GM21367 (cell line): ENCODE data around the gene MPPE1.
A peak's percentile ranks its signal among the peaks of the same experiment; 100 is the strongest.

Experiments used
- ATAC-seq: cut with Tn5 transposase; IDR thresholded peaks from one replicate; pipeline ENCODE4 v1.9.1; 2021; ENCODE audit not compliant: unreplicated experiment

The MPPE1 gene

GRCh38 chr18:11885278-11885947 is 22.7 kb downstream of the MPPE1 start:
- no peak for ATAC-seq

- no peak for ATAC-seq
Observed at GRCh38 chr18:11884396-11885030, 23.6 kb downstream of the MPPE1 start.

- ATAC-seq: peak; percentile 83
Observed at GRCh38 chr18:11883153-11883552, 25.0 kb downstream of the MPPE1 start.

GRCh38 chr18:11882636-11883035 is 25.5 kb downstream of the MPPE1 start:
- no peak for ATAC-seq

- no peak for ATAC-seq
Observed at GRCh38 chr18:11880586-11881304, 27.4 kb downstream of the MPPE1 start.

- ATAC-seq: no peak
Observed at GRCh38 chr18:11877497-11878135, 30.5 kb downstream of the MPPE1 start.

- ATAC-seq: no peak
Observed at GRCh38 chr18:11874676-11875075, 33.4 kb downstream of the MPPE1 start.

GRCh38 chr18:11873670-11874340 is 34.3 kb downstream of the MPPE1 start:
- ATAC-seq: no peak

- ATAC-seq: no peak
Observed at GRCh38 chr18:11872479-11873136, 35.5 kb downstream of the MPPE1 start.

GRCh38 chr18:11871501-11871900 is 36.6 kb downstream of the MPPE1 start:
- no peak for ATAC-seq

GRCh38 chr18:11868230-11868629 is 39.9 kb downstream of the MPPE1 start:
- no peak for ATAC-seq

- no peak for ATAC-seq
Observed at GRCh38 chr18:11866764-11867163, 41.4 kb downstream of the MPPE1 start.

- no peak for ATAC-seq
Observed at GRCh38 chr18:11866329-11866728, 41.8 kb downstream of the MPPE1 start.

GRCh38 chr18:11865071-11865470 is 43.0 kb downstream of the MPPE1 start:
- no peak for ATAC-seq

GRCh38 chr18:11864471-11864870 is 43.6 kb downstream of the MPPE1 start:
- ATAC-seq: no peak

- ATAC-seq: no peak
Observed at GRCh38 chr18:11862468-11863137, 45.5 kb downstream of the MPPE1 start.

- no peak for ATAC-seq
Observed at GRCh38 chr18:11861583-11862288, 46.4 kb downstream of the MPPE1 start.

- ATAC-seq: no peak
Observed at GRCh38 chr18:11860594-11861450, 47.3 kb downstream of the MPPE1 start.
